ENCODE data around the gene MUC12.
"Not testable (repeated sequence)": the region's sequence is repeated elsewhere in the genome, so short reads cannot be mapped to it uniquely, and the experiment has no call there.

MUC12 gene, protein sequence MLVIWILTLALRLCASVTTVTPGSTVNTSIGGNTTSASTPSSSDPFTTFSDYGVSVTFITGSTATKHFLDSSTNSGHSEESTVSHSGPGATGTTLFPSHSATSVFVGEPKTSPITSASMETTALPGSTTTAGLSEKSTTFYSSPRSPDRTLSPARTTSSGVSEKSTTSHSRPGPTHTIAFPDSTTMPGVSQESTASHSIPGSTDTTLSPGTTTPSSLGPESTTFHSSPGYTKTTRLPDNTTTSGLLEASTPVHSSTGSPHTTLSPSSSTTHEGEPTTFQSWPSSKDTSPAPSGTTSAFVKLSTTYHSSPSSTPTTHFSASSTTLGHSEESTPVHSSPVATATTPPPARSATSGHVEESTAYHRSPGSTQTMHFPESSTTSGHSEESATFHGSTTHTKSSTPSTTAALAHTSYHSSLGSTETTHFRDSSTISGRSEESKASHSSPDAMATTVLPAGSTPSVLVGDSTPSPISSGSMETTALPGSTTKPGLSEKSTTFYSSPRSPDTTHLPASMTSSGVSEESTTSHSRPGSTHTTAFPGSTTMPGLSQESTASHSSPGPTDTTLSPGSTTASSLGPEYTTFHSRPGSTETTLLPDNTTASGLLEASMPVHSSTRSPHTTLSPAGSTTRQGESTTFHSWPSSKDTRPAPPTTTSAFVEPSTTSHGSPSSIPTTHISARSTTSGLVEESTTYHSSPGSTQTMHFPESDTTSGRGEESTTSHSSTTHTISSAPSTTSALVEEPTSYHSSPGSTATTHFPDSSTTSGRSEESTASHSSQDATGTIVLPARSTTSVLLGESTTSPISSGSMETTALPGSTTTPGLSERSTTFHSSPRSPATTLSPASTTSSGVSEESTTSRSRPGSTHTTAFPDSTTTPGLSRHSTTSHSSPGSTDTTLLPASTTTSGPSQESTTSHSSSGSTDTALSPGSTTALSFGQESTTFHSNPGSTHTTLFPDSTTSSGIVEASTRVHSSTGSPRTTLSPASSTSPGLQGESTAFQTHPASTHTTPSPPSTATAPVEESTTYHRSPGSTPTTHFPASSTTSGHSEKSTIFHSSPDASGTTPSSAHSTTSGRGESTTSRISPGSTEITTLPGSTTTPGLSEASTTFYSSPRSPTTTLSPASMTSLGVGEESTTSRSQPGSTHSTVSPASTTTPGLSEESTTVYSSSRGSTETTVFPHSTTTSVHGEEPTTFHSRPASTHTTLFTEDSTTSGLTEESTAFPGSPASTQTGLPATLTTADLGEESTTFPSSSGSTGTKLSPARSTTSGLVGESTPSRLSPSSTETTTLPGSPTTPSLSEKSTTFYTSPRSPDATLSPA (N-terminal part only)

DNA sequence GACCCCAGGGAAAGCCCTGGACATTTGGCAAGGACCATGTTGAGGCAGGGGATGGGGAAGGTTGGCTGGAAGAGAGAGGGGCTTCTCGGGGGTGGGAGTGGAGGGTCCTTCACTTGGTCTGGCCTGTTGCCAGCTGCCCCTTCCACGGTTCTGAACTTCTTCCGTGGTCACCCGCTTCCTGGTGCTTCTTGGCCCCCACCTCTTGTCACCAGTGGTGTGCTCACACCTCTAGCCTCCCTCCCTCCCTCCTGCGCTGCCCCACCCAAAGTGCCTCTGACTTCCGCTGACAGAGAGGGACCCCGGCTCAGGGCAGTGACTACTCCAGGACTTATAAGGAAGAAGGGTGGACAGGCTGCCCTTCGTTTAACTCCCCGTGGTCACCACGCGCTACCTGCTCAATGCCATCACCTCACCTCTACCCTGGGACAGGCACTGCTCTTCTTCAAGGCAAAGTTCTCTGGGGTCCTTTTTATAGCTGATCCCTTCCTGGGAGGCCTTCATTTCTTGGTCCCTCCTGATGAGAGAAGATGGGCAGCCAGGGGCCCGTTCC, at the start of gene MUC12:
MUC12 (plus strand) TSS at position 500 of the 550 bp plus-strand sequence. CDS start 58 bp downstream, outside the sequence.
- no peak within 1 kb of the TSS for H3K4me3 ChIP-seq (ENCODE audit: low read depth, low read length)
- H3K4me2 ChIP-seq (ENCODE audit: low read length) = no peak within 1 kb of the TSS
- TF ChIP-seq, protein P1, sequence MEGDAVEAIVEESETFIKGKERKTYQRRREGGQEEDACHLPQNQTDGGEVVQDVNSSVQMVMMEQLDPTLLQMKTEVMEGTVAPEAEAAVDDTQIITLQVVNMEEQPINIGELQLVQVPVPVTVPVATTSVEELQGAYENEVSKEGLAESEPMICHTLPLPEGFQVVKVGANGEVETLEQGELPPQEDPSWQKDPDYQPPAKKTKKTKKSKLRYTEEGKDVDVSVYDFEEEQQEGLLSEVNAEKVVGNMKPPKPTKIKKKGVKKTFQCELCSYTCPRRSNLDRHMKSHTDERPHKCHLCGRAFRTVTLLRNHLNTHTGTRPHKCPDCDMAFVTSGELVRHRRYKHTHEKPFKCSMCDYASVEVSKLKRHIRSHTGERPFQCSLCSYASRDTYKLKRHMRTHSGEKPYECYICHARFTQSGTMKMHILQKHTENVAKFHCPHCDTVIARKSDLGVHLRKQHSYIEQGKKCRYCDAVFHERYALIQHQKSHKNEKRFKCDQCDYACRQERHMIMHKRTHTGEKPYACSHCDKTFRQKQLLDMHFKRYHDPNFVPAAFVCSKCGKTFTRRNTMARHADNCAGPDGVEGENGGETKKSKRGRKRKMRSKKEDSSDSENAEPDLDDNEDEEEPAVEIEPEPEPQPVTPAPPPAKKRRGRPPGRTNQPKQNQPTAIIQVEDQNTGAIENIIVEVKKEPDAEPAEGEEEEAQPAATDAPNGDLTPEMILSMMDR (IDR thresholded peaks at IDR 0.05) = no peak
- H3K9me3 ChIP-seq (ENCODE audit: control insufficient read depth, low read length) = no peaks in the 10 kb centered on the region
- H3K4me1 ChIP-seq = no peaks in the 10 kb centered on the region
- H3K27ac ChIP-seq = no peak within 1 kb of the TSS
- no peak within 1 kb of the TSS for H2AFZ ChIP-seq
- H3K36me3 ChIP-seq (ENCODE audit: control insufficient read depth, insufficient read depth, low read length) = no peaks in the 10 kb centered on the region
- H3K79me2 ChIP-seq = no peaks in the 10 kb centered on the region
- no peak within 1 kb of the TSS for H3K9ac ChIP-seq
- peaks cover 8% of the 10 kb centered on the region for H3K27me3 ChIP-seq (ENCODE audit: control insufficient read depth, insufficient read depth, low read length)

DNA sequence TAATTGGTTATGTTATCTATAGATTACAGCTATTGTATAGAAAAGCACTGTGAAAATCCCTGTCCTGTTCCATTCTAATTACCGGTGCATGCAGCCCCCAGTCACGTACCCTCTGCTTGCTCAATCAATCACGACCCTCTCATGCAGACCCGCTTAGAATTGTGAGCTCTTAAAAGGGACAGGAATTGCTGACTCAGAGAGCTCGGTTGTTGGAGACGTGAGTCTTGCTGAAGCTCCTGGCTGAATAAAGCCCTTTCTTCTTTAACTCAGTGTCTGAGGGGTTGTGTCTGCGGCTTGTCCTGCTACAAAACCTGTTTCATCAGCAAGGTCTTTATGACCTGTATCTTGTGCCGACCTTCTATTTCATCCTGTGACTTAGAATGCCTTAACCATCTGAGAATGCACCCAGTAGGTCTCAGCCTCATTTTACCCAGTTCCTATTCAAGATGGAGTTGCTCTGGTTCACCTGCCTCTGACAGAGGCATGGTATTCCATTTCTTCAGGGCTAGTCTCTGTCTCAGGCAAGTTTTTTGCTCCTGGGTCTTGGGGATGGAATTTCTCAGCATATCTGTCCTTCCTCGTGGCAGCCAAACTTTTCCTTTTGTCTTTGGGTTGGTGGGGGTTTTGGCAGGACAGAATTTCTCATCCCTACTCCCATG, 49.5 kb upstream of the MUC12 start:
- H3K36me3 ChIP-seq (ENCODE audit: control insufficient read depth, insufficient read depth, low read length); H3K79me2 ChIP-seq; H3K27ac ChIP-seq; H3K4me1 ChIP-seq; H2AFZ ChIP-seq; H3K4me2 ChIP-seq (ENCODE audit: low read length); H3K9ac ChIP-seq; H3K27me3 ChIP-seq (ENCODE audit: control insufficient read depth, insufficient read depth, low read length); H3K9me3 ChIP-seq (ENCODE audit: control insufficient read depth, low read length); H3K4me3 ChIP-seq (ENCODE audit: low read depth, low read length): not testable (repeated sequence)

DNA sequence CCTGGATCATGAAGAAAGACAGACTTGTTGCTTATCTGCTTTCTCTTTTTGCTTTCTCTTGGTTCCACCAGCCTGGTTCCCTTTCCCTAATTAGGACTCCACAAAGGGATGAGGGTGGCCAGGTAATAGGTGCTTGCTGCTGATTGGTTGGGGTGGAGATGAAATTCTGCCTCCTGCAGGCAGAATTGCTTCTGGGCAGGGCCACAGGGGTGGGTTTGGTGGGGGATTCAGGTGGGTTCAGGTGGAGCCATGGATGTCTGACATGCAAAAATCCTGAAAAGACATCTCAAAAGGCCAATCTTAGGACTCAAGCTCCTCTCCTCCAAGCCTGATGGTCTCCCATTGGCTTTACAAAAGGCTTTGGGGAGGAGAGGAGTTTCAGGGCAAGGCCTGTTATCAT, 48.3 kb upstream of the MUC12 start:
- H3K79me2 ChIP-seq = no peaks in the 10 kb centered on the region
- H3K4me2 ChIP-seq (ENCODE audit: low read length) = no peak overlapping the region
- H3K27me3 ChIP-seq (ENCODE audit: control insufficient read depth, insufficient read depth, low read length) = no peaks in the 10 kb centered on the region
- H3K9me3 ChIP-seq (ENCODE audit: control insufficient read depth, low read length) = no peaks in the 10 kb centered on the region
- H3K27ac ChIP-seq = no peak overlapping the region
- H3K36me3 ChIP-seq (ENCODE audit: control insufficient read depth, insufficient read depth, low read length) = no peaks in the 10 kb centered on the region
- H2AFZ ChIP-seq = no peak overlapping the region
- H3K9ac ChIP-seq = no peak overlapping the region
- TF ChIP-seq, protein P1 (IDR thresholded peaks at IDR 0.05) = no peak
- no peaks in the 10 kb centered on the region for H3K4me1 ChIP-seq
- no peak overlapping the region for H3K4me3 ChIP-seq (ENCODE audit: low read depth, low read length)

DNA sequence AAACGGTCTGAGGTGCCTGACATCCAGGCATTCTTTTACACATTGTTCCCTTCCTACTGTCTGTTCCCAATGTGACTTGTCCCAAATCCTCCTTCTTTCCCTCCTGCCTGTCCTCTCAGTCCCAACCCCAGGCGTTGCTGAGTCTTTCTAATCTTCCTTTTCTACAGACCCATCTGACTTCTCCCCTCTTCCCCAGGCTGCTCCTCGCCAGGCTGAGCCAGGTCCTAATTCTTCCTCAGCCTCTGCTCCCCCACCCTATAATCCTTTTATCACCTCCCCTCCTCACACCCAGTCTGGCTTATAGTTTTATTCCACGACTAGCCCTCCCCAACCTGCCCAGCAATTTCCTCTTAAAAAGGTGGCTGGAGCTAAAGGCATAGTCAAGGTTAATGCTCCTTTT, 45.7 kb upstream of the MUC12 start:
- H3K9ac ChIP-seq; H3K9me3 ChIP-seq (ENCODE audit: control insufficient read depth, low read length); H2AFZ ChIP-seq; H3K27ac ChIP-seq; H3K4me1 ChIP-seq; H3K4me2 ChIP-seq (ENCODE audit: low read length); H3K4me3 ChIP-seq (ENCODE audit: low read depth, low read length); H3K36me3 ChIP-seq (ENCODE audit: control insufficient read depth, insufficient read depth, low read length); H3K79me2 ChIP-seq; H3K27me3 ChIP-seq (ENCODE audit: control insufficient read depth, insufficient read depth, low read length): not testable (repeated sequence)

DNA sequence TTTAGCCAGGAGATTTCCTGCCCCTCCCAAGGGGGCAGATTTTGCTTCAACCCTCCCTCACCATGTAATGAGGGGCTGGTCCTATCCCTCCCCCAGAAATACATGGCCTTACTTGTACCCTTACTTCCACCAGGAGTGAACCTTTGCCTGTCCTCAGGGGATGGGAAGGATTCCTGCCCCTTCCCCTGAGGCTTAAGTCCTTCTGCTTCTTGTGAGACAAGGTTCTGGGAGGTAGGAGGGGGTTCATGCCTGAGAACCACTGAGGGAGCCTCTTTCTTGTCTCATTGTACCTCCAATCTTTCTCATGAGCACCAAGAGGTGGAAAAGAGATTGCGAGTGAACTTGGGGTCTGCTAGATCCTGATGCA, 39.6 kb upstream of the MUC12 start:
- peaks cover 18% of the 10 kb centered on the region for H3K4me1 ChIP-seq
- no peaks in the 10 kb centered on the region for H3K36me3 ChIP-seq (ENCODE audit: control insufficient read depth, insufficient read depth, low read length)
- TF ChIP-seq, protein P1 (IDR thresholded peaks at IDR 0.05) = no peak
- no peak overlapping the region for H3K9ac ChIP-seq
- peak overlapping the region; percentile 21 for H3K4me3 ChIP-seq (ENCODE audit: low read depth, low read length)
- H3K79me2 ChIP-seq = no peaks in the 10 kb centered on the region
- H3K27me3 ChIP-seq (ENCODE audit: control insufficient read depth, insufficient read depth, low read length) = no peaks in the 10 kb centered on the region
- H3K27ac ChIP-seq = peak overlapping the region; percentile 91
- no peaks in the 10 kb centered on the region for H3K9me3 ChIP-seq (ENCODE audit: control insufficient read depth, low read length)
- H2AFZ ChIP-seq = peak overlapping the region; percentile 59
- H3K4me2 ChIP-seq (ENCODE audit: low read length) = peak overlapping the region; percentile 60

Data from parathyroid adenoma (tissue), 2 donors.